ENCODE data around the gene RAPGEF6. TPM values are rescaled to one million over a fixed set of nuclear protein-coding genes. Genes with fewer than 3 reads are reported as not detected.

RAPGEF6 gene
- total and polyA plus RNA-seq, 2 of the 4 experiments (the other 2 are of a cell fraction), result 5.8 to 18.8 TPM

- DNase-seq, result no peak
- Histone ChIP-seq H4K20me1 (ENCODE audit: insufficient read depth, low read length) (peaks cover 10% of the 10 kb centered on the region; the same call in 1 of the 2 replicates), H3K18ac (ENCODE audit: low read depth, low read length) (peak overlapping the region; percentile 48; the same call in 1 of the 2 replicates), H3K27ac (ENCODE audit: insufficient read depth, low read length) (no peak overlapping the region), H3K36me3 (ENCODE audit: control insufficient read depth, insufficient read depth, low read length) (no peaks in the 10 kb centered on the region; the same call in 1 of the 2 replicates), H3K4me2 (ENCODE audit: low read depth, low read length) (no peak overlapping the region), H3K4me1 (ENCODE audit: control insufficient read depth, insufficient read depth, low read length) (peaks cover 10% of the 10 kb centered on the region), H3K56ac (ENCODE audit: extremely low read depth, insufficient read depth, low read length) (no peak overlapping the region), H3K14ac (replicated peaks; ENCODE audit: low read depth, low read length) (0 out of 2 replicates have a peak overlapping the region, but pooled peaks have one; percentile 23), H3K9ac (ENCODE audit: low read depth, low read length) (no peak overlapping the region), H3K9me3 (ENCODE audit: control insufficient read depth, insufficient read depth, low read length) (no peaks in the 10 kb centered on the region), H2AK5ac (ENCODE audit: low read depth, low read length) (0 out of 2 replicates have a peak overlapping the region, but pooled peaks have one; percentile 23), H2BK15ac (ENCODE audit: low read depth, low read length) (0 out of 3 replicates have a peak overlapping the region, but pooled peaks have one; percentile 52), H3K79me1 (ENCODE audit: low read depth in 1 of 2, low read length in 2 of 2) (peaks cover 30 to 69% of the 10 kb centered on the region in 2 experiments), H4K91ac (ENCODE audit: insufficient read depth, low read depth, low read length) (peak overlapping the region; percentile 37; the same call in 1 of the 2 replicates), H2AK9ac (replicated peaks; ENCODE audit: low read depth, low read length, poor library complexity) (no peak overlapping the region), H2BK20ac (ENCODE audit: low read depth, low read length) (0 out of 2 replicates have a peak overlapping the region, but pooled peaks have one; percentile 23), H3K4ac (ENCODE audit: low read depth, low read length) (no peak overlapping the region), H3K4me3 (ENCODE audit: insufficient read depth, low read depth, low read length) (no peak overlapping the region), H3K9me1 (ENCODE audit: insufficient read depth, low read length) (peaks cover 6% of the 10 kb centered on the region), H3K27me3 (ENCODE audit: control insufficient read depth, insufficient read depth, low read length) (no peaks in the 10 kb centered on the region), H2BK120ac (ENCODE audit: low read depth, low read length) (peak overlapping the region; percentile 21; the same call in 1 of the 2 replicates), H4K5ac (ENCODE audit: low read depth, low read length) (no peak overlapping the region), H2BK5ac (ENCODE audit: low read depth, low read length, poor library complexity, severe bottlenecking) (peak overlapping the region; percentile 19), H2AFZ (replicated peaks; ENCODE audit: low read length, poor library complexity) (no peak overlapping the region), H4K8ac (ENCODE audit: low read depth in 2 of 2, low read length in 2 of 2) (no peak overlapping the region), H3K23ac (ENCODE audit: low read depth, low read length) (0 out of 2 replicates have a peak overlapping the region, but pooled peaks have one; percentile 31)
- dilution Hi-C loops (cut with HindIII; ENCODE audit: low sequenced_read_pairs, unreplicated experiment), result no loop called here
- no peak for ATAC-seq (ENCODE audit: low read depth)
- POLR2A ChIA-PET (ENCODE audit: unreplicated experiment), result no interaction called here
- CTCF ChIA-PET, result interaction anchor here (0.9 kb wide), 1 partner anchor 28 kb away, joined by 3 read pairs; no protein-coding TSS in a partner anchor
- 14% methylated on average over 1 of the region's 11 CpGs; no CpG with 5 or more reads in 1 of the 2 experiments for WGBS, 2 experiments (ENCODE audit: extremely low coverage in 2 of 2, insufficient read length in 1 of 2)
- in situ Hi-C loops (cut with MboI; ENCODE audit: low sequenced_read_pairs), result no loop called here
- no TSS peak for BruUV-seq (replicated peaks)
- intact Hi-C loops (cut with micrococcal nuclease), result no loop called here
- TF ChIP-seq FOS (IDR thresholded peaks at IDR 0.05; ENCODE audit: low read depth, low read length) (no peak), SMC3 (IDR thresholded peaks at IDR 0.05; ENCODE audit: low read depth, low read length) (no peak), MAFK (IDR thresholded peaks at IDR 0.05; ENCODE audit: low read depth, low read length) (no peak), MXI1 (IDR thresholded peaks at IDR 0.05; ENCODE audit: borderline replicate concordance, low read depth, low read length) (no peak), RCOR1 (IDR thresholded peaks at IDR 0.05; ENCODE audit: insufficient replicate concordance, low read length) (no peak), POLR2A (IDR thresholded peaks at IDR 0.05; ENCODE audit: low read depth, low read length) (no peak), CEBPB (IDR thresholded peaks at IDR 0.05; ENCODE audit: low read depth, low read length) (no peak), BHLHE40 (IDR thresholded peaks at IDR 0.05; ENCODE audit: low read depth, low read length) (no peak), RFX5 (IDR thresholded peaks at IDR 0.05; ENCODE audit: low read depth, low read length) (no peak), USF2 (IDR thresholded peaks at IDR 0.05; ENCODE audit: low read depth, low read length) (no peak), CHD1 (IDR thresholded peaks at IDR 0.05; ENCODE audit: low read depth, low read length) (no peak), NFE2L2 (IDR thresholded peaks at IDR 0.05; ENCODE audit: low read depth, low read length) (no peak), RAD21 (IDR thresholded peaks at IDR 0.05; ENCODE audit: low read length) (no peak), MAZ (IDR thresholded peaks at IDR 0.05; ENCODE audit: borderline replicate concordance, low read depth, low read length) (no peak), ELK1 (IDR thresholded peaks at IDR 0.05; ENCODE audit: borderline replicate concordance, low read depth, low read length) (no peak)
Observed at GRCh38 chr5:131617140-131617822, 17.7 kb downstream of the RAPGEF6 start.

Data from IMR-90 (cell line).